HG03159 (cell line): ENCODE results near the gene USP15.

ENCODE experiments used
- ATAC-seq: cut with Tn5 transposase; IDR thresholded peaks from one replicate; pipeline ENCODE4 v1.9.1; 2021; ENCODE audit warnings: mild to moderate bottlenecking, moderate library complexity; ENCODE audit not compliant: unreplicated experiment

USP15 gene

GRCh38 chr12:62259993-62260732 is at the start of gene USP15:
TSS of gene USP15 (plus strand) at chr12:62260404. CDS start at chr12:62260415, 11 bp downstream.
- peak; percentile 75 for ATAC-seq

- ATAC-seq: peak; percentile 89
Measured at GRCh38 chr12:62210422-62210821, 49.8 kb upstream of the USP15 start.

GRCh38 chr12:62211510-62211909 is 48.7 kb upstream of the USP15 start:
- ATAC-seq: no peak

GRCh38 chr12:62214846-62215245 is 45.4 kb upstream of the USP15 start:
- ATAC-seq: no peak

- ATAC-seq: no peak
Measured at GRCh38 chr12:62215506-62215905, 44.7 kb upstream of the USP15 start.

- ATAC-seq: no peak
Measured at GRCh38 chr12:62217466-62218194, 42.6 kb upstream of the USP15 start.

- no peak for ATAC-seq
Measured at GRCh38 chr12:62221107-62221506, 39.1 kb upstream of the USP15 start.

- no peak for ATAC-seq
Measured at GRCh38 chr12:62224601-62225000, 35.6 kb upstream of the USP15 start.

- no peak for ATAC-seq
Measured at GRCh38 chr12:62227091-62227490, 33.1 kb upstream of the USP15 start.

- no peak for ATAC-seq
Measured at GRCh38 chr12:62230652-62231051, 29.6 kb upstream of the USP15 start.

GRCh38 chr12:62232143-62232729 is 28.0 kb upstream of the USP15 start:
- no peak for ATAC-seq

- no peak for ATAC-seq
Measured at GRCh38 chr12:62233805-62234204, 26.4 kb upstream of the USP15 start.

GRCh38 chr12:62239571-62239970 is 20.6 kb upstream of the USP15 start:
- ATAC-seq: no peak

GRCh38 chr12:62247281-62248045 is 12.7 kb upstream of the USP15 start:
- ATAC-seq: no peak

GRCh38 chr12:62248873-62249272 is 11.3 kb upstream of the USP15 start:
- ATAC-seq: no peak

- no peak for ATAC-seq
Measured at GRCh38 chr12:62249419-62249818, 10.8 kb upstream of the USP15 start.

- peak; percentile 95 for ATAC-seq
Measured at GRCh38 chr12:62250671-62251608, 9.3 kb upstream of the USP15 start.

GRCh38 chr12:62251609-62251958 is 8.6 kb upstream of the USP15 start:
- ATAC-seq: peak; percentile 53

GRCh38 chr12:62252576-62252975 is 7.6 kb upstream of the USP15 start:
- no peak for ATAC-seq

GRCh38 chr12:62254967-62255366 is 5.2 kb upstream of the USP15 start:
- ATAC-seq: no peak
